ENCODE data around the gene IFNL3. TPM values are rescaled to one million over a fixed set of nuclear protein-coding genes. Genes with fewer than 3 reads are reported as not detected.

IFNL3 gene
- total RNA-seq, 1 experiment from 2014 or later = not detected

GRCh38 chr19:39211731-39212374 is 33.0 kb downstream of the IFNL3 start:
- Histone ChIP-seq H3F3A (ENCODE audit: insufficient read depth, low read depth) (peaks cover 5% of the 10 kb centered on the region; the same call in 1 of the 2 replicates), H3K9me3 (ENCODE audit: insufficient read depth, low read depth) (no peaks in the 10 kb centered on the region), H3K4me2 (no peak overlapping the region), H4K20me1 (ENCODE audit: insufficient read depth) (no peaks in the 10 kb centered on the region), H3K27ac (no peak overlapping the region), H2AFZ (no peak overlapping the region), H3K79me2 (ENCODE audit: low read depth) (no peaks in the 10 kb centered on the region), H3K27me3 (ENCODE audit: insufficient read depth, low read depth) (no peaks in the 10 kb centered on the region), H3K4me3 (no peak overlapping the region), H3K36me3 (ENCODE audit: low read depth) (no peaks in the 10 kb centered on the region), H3K9me2 (ENCODE audit: insufficient read depth) (no peaks in the 10 kb centered on the region), H3K4me1 (replicated peaks; ENCODE audit: insufficient read depth) (no peaks in the 10 kb centered on the region)
- intact Hi-C loops (cut with micrococcal nuclease; ENCODE audit: unreplicated experiment) = loop anchor here (1.0 to 2.0 kb wide), 2 partner anchors 116 to 199 kb away; no protein-coding TSS in a partner anchor
- ChIA-PET CTCF (interaction anchor here (0.6 to 0.7 kb wide), 2 partner anchors 602 to 814 kb away, joined by 12 to 13 read pairs; no protein-coding TSS in a partner anchor), POLR2A (ENCODE audit: unreplicated experiment) (no interaction called here)
- DNase-seq = no peak
- TF ChIP-seq CTCF (conservative IDR thresholded peaks at IDR 0.05) (no peak), EZH2 (IDR thresholded peaks at IDR 0.05; ENCODE audit: low read depth) (no peak)
- no TSS peak for BruUV-seq (replicated peaks)

- ChIA-PET CTCF (no interaction called here), POLR2A (ENCODE audit: unreplicated experiment) (no interaction called here)
- Histone ChIP-seq H2AFZ (no peak overlapping the region), H3K27me3 (ENCODE audit: insufficient read depth, low read depth) (no peaks in the 10 kb centered on the region), H3K79me2 (ENCODE audit: low read depth) (no peaks in the 10 kb centered on the region), H3K9me3 (ENCODE audit: insufficient read depth, low read depth) (no peaks in the 10 kb centered on the region), H3K4me2 (no peak overlapping the region), H3K9me2 (ENCODE audit: insufficient read depth) (no peaks in the 10 kb centered on the region), H3F3A (ENCODE audit: insufficient read depth, low read depth) (peaks cover 5% of the 10 kb centered on the region; the same call in 1 of the 2 replicates), H3K27ac (no peak overlapping the region), H3K4me3 (no peak overlapping the region), H4K20me1 (ENCODE audit: insufficient read depth) (no peaks in the 10 kb centered on the region), H3K4me1 (replicated peaks; ENCODE audit: insufficient read depth) (no peaks in the 10 kb centered on the region), H3K36me3 (ENCODE audit: low read depth) (no peaks in the 10 kb centered on the region)
- TF ChIP-seq EZH2 (IDR thresholded peaks at IDR 0.05; ENCODE audit: low read depth) = no peak
- no peak for DNase-seq
- BruUV-seq (replicated peaks) = no TSS peak
- intact Hi-C loops (cut with micrococcal nuclease; ENCODE audit: unreplicated experiment) = no loop called here
Observed at GRCh38 chr19:39209196-39209595, 35.6 kb downstream of the IFNL3 start.

GRCh38 chr19:39208175-39208795 is 36.5 kb downstream of the IFNL3 start:
- Histone ChIP-seq H3K4me2 (no peak overlapping the region), H4K20me1 (ENCODE audit: insufficient read depth) (no peaks in the 10 kb centered on the region), H3K27me3 (ENCODE audit: insufficient read depth, low read depth) (no peaks in the 10 kb centered on the region), H3K27ac (no peak overlapping the region), H3K9me2 (ENCODE audit: insufficient read depth) (no peaks in the 10 kb centered on the region), H3K4me1 (replicated peaks; ENCODE audit: insufficient read depth) (no peaks in the 10 kb centered on the region), H3K4me3 (no peak overlapping the region), H2AFZ (no peak overlapping the region), H3K36me3 (ENCODE audit: low read depth) (no peaks in the 10 kb centered on the region), H3F3A (ENCODE audit: insufficient read depth, low read depth) (peaks cover 5% of the 10 kb centered on the region; the same call in 1 of the 2 replicates), H3K79me2 (ENCODE audit: low read depth) (no peaks in the 10 kb centered on the region), H3K9me3 (ENCODE audit: insufficient read depth, low read depth) (no peaks in the 10 kb centered on the region)
- intact Hi-C loops (cut with micrococcal nuclease; ENCODE audit: unreplicated experiment) = no loop called here
- BruUV-seq (replicated peaks) = no TSS peak
- no peak for TF ChIP-seq CTCF (conservative IDR thresholded peaks at IDR 0.05)
- TF ChIP-seq EZH2 (IDR thresholded peaks at IDR 0.05; ENCODE audit: low read depth) = no peak
- no peak for DNase-seq
- CTCF ChIA-PET = no interaction called here
- POLR2A ChIA-PET (ENCODE audit: unreplicated experiment) = no interaction called here

Data from PC-9 (cell line).